HG03342 (cell line): ENCODE data around the gene LYRM4.
"Not testable (repeated sequence)": the region's sequence is repeated elsewhere in the genome, so short reads cannot be mapped to it uniquely, and the experiment has no call there.

Experiments
- ATAC-seq: cut with Tn5 transposase; IDR thresholded peaks from one replicate; pipeline ENCODE4 v1.9.1; 2021; ENCODE audit warnings: mild to moderate bottlenecking, moderate library complexity; ENCODE audit not compliant: unreplicated experiment

The LYRM4 gene

DNA sequence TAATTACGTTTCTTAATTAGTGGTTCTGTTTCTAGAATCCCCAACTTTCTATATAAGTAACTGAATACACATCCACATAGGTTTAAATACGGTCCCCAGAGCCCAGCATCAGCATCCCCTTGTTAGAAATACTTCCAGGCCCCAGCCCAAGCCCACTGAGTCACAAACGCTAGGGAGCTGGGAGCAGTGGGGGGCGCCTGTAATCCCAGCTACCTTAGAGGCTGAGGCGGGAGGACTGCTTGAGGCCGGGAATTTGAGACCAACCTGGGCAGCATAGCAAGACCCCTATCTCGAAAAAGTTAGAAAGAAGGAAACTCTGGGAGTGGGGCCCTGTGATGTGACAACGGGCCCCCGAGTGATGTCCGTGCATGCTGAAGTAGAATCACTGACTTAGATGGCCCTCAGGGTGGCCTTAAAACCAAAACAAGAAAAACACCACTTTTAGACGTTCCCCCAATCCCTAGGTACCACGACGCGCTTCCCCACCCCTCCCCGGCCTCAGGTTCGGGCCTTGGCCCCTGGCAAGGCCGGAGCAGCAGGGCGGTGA, 176.9 kb downstream of the LYRM4 start:
- no peak for ATAC-seq

GRCh38 chr6:5083307-5083583, 177.5 kb downstream of the LYRM4 start:
- ATAC-seq: no peak

- no peak for ATAC-seq
Measured at GRCh38 chr6:5082487-5083306, 178.1 kb downstream of the LYRM4 start.

- ATAC-seq: no peak
Measured at GRCh38 chr6:5081955-5082354, 178.8 kb downstream of the LYRM4 start.

- ATAC-seq: no peak
Measured at GRCh38 chr6:5081182-5081581, 179.6 kb downstream of the LYRM4 start.

GRCh38 chr6:5080574-5080973, 180.2 kb downstream of the LYRM4 start:
- no peak for ATAC-seq

- ATAC-seq: no peak
Measured at GRCh38 chr6:5079692-5080091, 181.1 kb downstream of the LYRM4 start.

DNA sequence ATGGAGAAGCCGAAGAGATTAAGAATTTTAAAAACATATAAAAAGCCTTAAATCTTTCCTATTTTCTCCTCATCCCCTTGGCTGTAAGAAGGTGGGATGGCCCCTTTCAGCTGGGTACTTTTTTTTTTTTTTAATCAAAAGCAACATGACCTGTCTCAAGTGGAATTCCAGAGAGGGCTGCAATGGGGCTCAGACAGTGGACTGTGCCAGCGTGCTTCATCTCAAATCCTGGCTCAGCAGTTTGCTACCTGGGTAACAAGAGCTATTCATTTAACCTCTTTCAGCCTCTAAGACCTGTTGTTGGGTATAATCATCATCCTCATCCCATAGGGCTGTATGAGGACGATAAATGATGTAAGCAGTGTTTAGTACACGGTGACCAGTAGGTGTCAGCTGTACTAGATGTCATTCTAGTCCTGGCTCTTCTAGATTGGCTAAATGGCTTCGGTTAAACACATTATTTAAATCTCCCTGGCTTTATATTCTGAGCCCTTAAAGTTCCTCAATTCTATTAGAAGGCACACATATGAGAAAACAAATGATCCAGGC, 182.6 kb downstream of the LYRM4 start:
- no peak for ATAC-seq

- no peak for ATAC-seq
Measured at GRCh38 chr6:5076931-5077330, 183.8 kb downstream of the LYRM4 start.

- no peak for ATAC-seq
Measured at GRCh38 chr6:5073992-5074391, 186.8 kb downstream of the LYRM4 start.

GRCh38 chr6:5072440-5072839, 188.3 kb downstream of the LYRM4 start:
- no peak for ATAC-seq

- no peak for ATAC-seq
Measured at GRCh38 chr6:5071216-5071615, 189.5 kb downstream of the LYRM4 start.

DNA sequence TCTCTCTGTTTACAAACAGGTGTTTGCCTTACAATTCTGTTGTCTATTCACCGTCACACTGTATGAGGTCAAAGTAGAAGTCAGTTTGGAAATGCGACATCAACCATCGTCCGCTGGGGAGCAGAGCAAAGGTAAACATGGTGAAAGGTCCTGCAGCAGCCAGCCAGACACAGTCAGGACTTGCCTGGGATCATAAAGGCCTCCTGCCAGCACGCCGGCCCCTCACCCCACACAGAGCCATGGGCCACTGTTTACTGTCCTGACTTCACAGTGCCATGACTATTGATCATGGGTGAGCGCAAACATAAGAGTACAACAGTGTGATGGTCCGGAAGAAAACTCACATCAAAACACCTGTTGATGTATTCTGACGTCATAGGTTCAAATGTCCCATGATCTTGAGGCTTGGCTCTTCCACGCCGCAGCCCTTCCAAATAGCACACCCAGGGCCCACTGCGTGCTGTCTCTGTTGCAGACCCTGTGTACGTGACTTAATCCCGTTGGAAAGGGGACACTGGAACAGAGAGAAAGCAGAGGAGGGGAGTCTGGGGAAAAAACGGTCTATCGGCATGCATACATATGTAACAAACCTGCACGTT, 192.5 kb downstream of the LYRM4 start:
- ATAC-seq: no peak

- no peak for ATAC-seq
Measured at GRCh38 chr6:5067305-5067704, 193.4 kb downstream of the LYRM4 start.

GRCh38 chr6:5066456-5067093, 194.2 kb downstream of the LYRM4 start:
- ATAC-seq: no peak

GRCh38 chr6:5063617-5064016, 197.1 kb downstream of the LYRM4 start:
- ATAC-seq: no peak

- no peak for ATAC-seq
Measured at GRCh38 chr6:5061152-5061551, 199.6 kb downstream of the LYRM4 start.

DNA sequence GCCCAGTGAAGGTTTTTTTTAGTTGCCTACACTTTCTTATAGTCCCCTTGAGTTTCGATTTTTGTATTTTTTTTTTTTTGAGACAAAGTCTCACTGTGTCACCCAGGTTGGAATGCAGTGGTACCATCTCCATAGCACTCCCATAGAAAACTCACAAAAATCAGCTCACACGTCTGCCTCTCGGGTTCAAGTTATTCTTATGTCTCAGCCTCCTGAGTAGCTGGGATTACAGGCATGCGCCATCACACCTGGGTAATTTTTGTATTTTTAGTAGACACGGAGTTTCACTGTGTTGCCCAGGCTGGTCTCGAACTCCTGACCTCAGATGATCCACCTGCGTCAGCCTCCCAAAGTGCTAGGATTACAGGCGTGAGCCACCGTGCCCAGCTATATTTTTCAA, 200.3 kb downstream of the LYRM4 start:
- not testable (repeated sequence) for ATAC-seq

- no peak for ATAC-seq
Measured at GRCh38 chr6:5059036-5059896, 201.5 kb downstream of the LYRM4 start.
